ENCODE data around the gene EXTL2.
"Not testable (repeated sequence)": the region's sequence is repeated elsewhere in the genome, so short reads cannot be mapped to it uniquely, and the experiment has no call there.

EXTL2 gene

GRCh38 chr1:100936194-100936967 lies 41.7 kb upstream of the EXTL2 start:
- in situ Hi-C loops (cut with HindIII; ENCODE audit: low sequenced_read_pairs) = no loop called here
- no peak overlapping the region for H3K4me3 ChIP-seq (ENCODE audit: low read depth, low read length)
- TF ChIP-seq CTCF (IDR thresholded peaks at IDR 0.05; ENCODE audit: low read depth, low read length, missing control alignments) = no peak
- no peak for DNase-seq (ENCODE audit: low read depth)

- H3K4me3 ChIP-seq (ENCODE audit: low read depth, low read length); in situ Hi-C loops (cut with HindIII; ENCODE audit: low sequenced_read_pairs); DNase-seq (ENCODE audit: low read depth): not testable (repeated sequence)
Measured at GRCh38 chr1:100933555-100933954, 38.9 kb upstream of the EXTL2 start.

GRCh38 chr1:100931716-100932115 lies 37.1 kb upstream of the EXTL2 start:
- no peak for DNase-seq (ENCODE audit: low read depth)
- H3K4me3 ChIP-seq (ENCODE audit: low read depth, low read length) = no peak overlapping the region
- in situ Hi-C loops (cut with HindIII; ENCODE audit: low sequenced_read_pairs) = no loop called here
- TF ChIP-seq CTCF (IDR thresholded peaks at IDR 0.05; ENCODE audit: low read depth, low read length, missing control alignments) = no peak

- no peak overlapping the region for H3K4me3 ChIP-seq (ENCODE audit: low read depth, low read length)
- TF ChIP-seq CTCF (IDR thresholded peaks at IDR 0.05; ENCODE audit: low read depth, low read length, missing control alignments) = no peak
- no peak for DNase-seq (ENCODE audit: low read depth)
- in situ Hi-C loops (cut with HindIII; ENCODE audit: low sequenced_read_pairs) = no loop called here
Measured at GRCh38 chr1:100930494-100930893, 35.9 kb upstream of the EXTL2 start.

- DNase-seq (ENCODE audit: low read depth) = no peak
- in situ Hi-C loops (cut with HindIII; ENCODE audit: low sequenced_read_pairs) = no loop called here
- no peak for TF ChIP-seq CTCF (IDR thresholded peaks at IDR 0.05; ENCODE audit: low read depth, low read length, missing control alignments)
- no peak overlapping the region for H3K4me3 ChIP-seq (ENCODE audit: low read depth, low read length)
Measured at GRCh38 chr1:100928128-100928527, 33.5 kb upstream of the EXTL2 start.

- DNase-seq (ENCODE audit: low read depth) = no peak
- H3K4me3 ChIP-seq (ENCODE audit: low read depth, low read length) = no peak overlapping the region
- no peak for TF ChIP-seq CTCF (IDR thresholded peaks at IDR 0.05; ENCODE audit: low read depth, low read length, missing control alignments)
- in situ Hi-C loops (cut with HindIII; ENCODE audit: low sequenced_read_pairs) = no loop called here
Measured at GRCh38 chr1:100927276-100927675, 32.6 kb upstream of the EXTL2 start.

- H3K4me3 ChIP-seq (ENCODE audit: low read depth, low read length) = no peak overlapping the region
- no peak for DNase-seq (ENCODE audit: low read depth)
- in situ Hi-C loops (cut with HindIII; ENCODE audit: low sequenced_read_pairs) = no loop called here
- no peak for TF ChIP-seq CTCF (IDR thresholded peaks at IDR 0.05; ENCODE audit: low read depth, low read length, missing control alignments)
Measured at GRCh38 chr1:100926240-100926639, 31.6 kb upstream of the EXTL2 start.

All from astrocyte of the cerebellum (primary cell).